ENCODE results near the gene KRT7. TPM values are rescaled to one million over a fixed set of nuclear protein-coding genes. Genes with fewer than 3 reads are reported as not detected.
"Not testable (repeated sequence)": the region's sequence is repeated elsewhere in the genome, so short reads cannot be mapped to it uniquely, and the experiment has no call there.

The KRT7 gene
- total RNA-seq, 1 donor from 2014 or later = 19.2 TPM

DNA sequence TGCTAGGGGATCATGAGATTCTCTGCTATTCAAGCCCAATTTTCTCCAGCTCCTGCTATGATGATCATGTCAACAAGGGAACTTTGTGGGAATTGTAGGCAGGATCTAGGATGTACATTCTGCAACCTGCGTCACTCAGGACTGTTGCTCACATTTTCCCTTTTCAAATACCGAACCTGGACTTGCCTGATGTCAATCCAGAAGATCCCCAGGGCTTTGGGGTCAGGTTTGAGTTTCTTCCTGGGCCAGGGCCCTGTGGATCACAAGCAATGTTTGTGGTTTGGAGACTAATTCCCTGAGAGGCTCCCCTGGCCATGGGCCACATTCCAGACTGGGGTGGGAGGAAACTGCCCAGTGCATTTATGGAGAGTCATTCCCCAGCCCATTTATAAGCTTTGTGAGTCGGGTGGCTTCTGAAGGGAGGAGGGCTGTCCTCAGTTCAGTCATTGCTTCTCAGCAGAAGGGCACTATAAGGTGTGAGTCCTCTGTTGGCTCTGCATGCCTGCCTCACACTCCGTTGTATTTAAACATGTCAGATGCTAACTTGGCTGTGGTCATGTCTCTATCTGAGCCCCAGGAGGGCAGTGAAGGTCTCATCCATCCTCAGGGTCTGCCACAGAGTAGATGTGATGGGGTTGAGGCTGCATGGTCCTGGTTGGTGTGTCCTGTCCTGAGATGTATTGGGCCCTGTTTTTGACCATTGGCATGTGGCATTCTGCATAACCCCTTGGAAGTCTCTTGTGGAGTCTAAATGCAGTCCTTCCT, 47.9 kb downstream of the KRT7 start:
- DNase-seq = peak; percentile 10

DNA sequence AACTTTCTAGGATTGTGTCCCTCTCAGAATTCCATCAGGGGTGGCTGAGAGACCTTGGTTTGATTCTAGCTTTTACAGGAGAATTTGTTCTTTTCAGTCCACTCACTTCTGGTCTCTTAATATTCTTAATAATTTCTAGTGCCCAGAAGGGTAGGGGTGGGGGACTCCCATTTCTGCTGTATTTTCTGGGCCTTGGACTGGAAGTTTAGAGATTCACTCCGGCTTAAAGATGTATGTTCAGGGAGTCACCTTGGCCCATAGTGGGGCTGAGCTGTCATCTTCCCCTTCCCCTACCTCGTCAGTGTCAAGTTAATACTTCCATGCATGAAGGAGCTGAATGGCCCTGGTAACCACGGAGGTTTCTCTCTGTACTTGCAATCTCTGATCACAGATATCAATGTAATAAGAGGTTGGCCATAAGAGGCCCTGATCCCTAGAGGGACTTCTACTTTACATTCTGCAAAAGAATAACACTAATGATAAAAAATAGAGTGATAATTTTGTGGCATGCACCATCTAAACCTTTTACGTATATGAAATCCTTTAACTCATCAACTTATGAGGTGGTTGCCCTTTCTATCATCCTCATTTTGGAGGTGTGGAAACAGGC, 51.6 kb downstream of the KRT7 start:
- no peak for DNase-seq

DNA sequence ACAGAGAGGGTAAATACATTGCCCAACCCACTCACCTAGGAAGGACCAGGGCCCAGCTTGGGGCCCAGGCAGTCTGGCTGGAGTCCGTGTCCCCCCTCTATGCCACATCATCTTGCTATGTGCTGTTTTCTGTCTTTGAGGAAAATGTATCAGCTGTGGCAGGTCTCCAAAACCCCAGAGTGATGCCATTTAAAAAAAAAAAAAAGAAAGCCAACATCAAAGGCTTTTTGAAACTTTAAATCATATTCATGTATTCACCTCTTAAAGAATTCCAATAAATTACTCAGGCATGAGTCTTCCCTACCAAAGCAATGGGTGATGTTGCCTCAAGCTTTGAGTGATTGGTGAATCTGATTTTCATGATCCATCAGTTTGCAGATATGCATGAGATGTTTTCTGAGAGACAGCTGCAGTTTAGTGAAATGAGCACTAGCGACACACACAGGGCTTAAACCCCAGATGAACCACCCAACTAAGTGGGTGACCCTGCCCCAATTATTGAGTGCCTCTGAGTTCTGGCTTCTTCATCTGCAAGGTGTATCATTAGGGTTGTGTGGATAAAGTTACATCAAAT, 52.2 kb downstream of the KRT7 start:
- no peak for DNase-seq

GRCh38 chr12:52285851-52286530, 52.9 kb downstream of the KRT7 start:
- no peak for DNase-seq

DNA sequence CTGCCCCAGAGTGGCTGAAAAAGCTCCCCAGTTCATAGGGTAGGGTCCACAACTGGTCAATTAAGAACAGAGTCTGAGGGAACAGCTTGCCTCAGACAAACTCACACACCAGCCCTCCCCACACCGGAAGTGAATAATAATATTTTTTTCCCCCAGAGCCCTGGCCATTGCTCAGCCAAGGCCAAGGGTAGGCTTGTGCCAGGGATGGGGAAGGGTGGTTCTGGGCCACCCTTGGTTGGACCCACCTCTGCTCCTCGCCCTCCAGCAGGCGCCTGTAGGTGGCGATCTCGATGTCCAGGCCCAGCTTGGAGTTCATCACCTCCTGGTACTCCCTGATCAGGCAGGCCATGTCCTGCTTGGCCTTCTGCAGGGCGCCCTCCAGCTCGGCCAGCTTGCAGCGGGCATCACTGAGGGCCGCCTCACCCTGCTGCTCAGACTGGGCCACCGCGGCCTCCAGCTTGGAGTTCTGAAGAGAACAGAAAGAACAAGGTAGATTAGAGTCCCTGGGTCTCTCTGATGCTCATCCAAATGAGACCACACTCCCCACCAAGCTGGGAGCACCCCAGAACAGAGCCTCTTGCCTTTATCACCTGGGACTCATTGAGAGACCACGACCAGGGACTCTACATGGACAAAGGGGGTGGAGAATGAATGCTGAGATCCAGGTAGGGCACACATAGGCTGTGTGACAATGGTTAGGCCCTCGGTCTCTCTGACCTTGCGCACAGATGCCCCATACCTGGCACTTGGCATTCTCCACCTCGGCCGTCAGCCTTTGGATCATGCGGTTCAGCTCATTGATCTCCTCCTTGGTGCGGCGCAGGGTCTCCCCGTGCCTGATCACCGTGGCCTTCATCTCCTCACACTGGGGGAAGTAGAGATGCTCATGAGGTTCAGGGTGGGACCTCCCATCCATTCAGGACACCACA, 54.1 kb downstream of the KRT7 start:
- not testable (repeated sequence) for DNase-seq

GRCh38 chr12:52287816-52288805, 55.1 kb downstream of the KRT7 start:
- DNase-seq = not testable (repeated sequence)

GRCh38 chr12:52290483-52291134, 57.6 kb downstream of the KRT7 start:
- not testable (repeated sequence) for DNase-seq

GRCh38 chr12:52291267-52291935, 58.4 kb downstream of the KRT7 start, which contains the start of gene KRT81:
Gene KRT81, minus strand, starts transcription at chr12:52291534. Its CDS starts 69 bp downstream, at chr12:52291465.
- DNase-seq = no peak

DNA sequence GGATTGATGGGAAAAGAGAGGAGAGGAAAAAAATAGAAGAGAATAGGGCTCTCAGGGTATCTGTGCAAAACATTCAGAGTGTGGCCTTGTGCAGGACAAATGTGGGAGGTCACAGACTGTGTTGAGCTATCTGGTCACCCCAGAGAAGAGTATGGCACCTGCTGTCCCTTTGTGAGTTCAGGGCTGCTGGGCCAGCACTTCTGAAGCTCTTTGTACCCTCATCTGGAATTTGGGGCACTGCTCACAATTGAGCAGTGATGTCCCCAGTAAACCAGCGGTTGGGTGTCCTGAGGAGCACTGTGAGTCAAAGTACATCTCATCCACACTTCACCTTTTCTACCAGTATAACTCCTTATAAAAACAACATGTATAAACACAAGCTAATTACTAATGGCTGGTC, 60.9 kb downstream of the KRT7 start:
- no peak for DNase-seq

- no peak for DNase-seq
These were observed 61.8 kb downstream of the KRT7 start for GRCh38 chr12:52294803-52295202.

- DNase-seq = no peak
These were observed 62.6 kb downstream of the KRT7 start for GRCh38 chr12:52295663-52296062.

- no peak for DNase-seq
These were observed 63.7 kb downstream of the KRT7 start for GRCh38 chr12:52296572-52297215.

Other genes with a start within 250 kb of the KRT7 start
- 35.0 and 49.2 TPM in 2 replicates for gene TAMALIN, start 226.3 kb upstream of the KRT7 start, total RNA-seq
- gene NR4A1, start 181.8 kb upstream of the KRT7 start, total RNA-seq = 0.70 and 3.1 TPM in 2 replicates
- gene ATG101, start 163.3 kb upstream of the KRT7 start, total RNA-seq = 55.1 and 79.6 TPM in 2 replicates
- gene SMIM41, start 153.5 kb upstream of the KRT7 start, total RNA-seq = not detected in 2 replicates
- 0.17 and 1.2 TPM in 2 replicates for gene KRT80, start 41.2 kb upstream of the KRT7 start, total RNA-seq
- not detected in 2 replicates for gene KRT86, start 41.4 kb downstream of the KRT7 start, total RNA-seq
- 0.05 TPM in 1 of 2 replicates, not detected in the other for gene KRT81, start 58.3 kb downstream of the KRT7 start, total RNA-seq
- not detected in 2 replicates for gene KRT83, start 88.2 kb downstream of the KRT7 start, total RNA-seq
- gene KRT85, start 134.2 kb downstream of the KRT7 start, total RNA-seq = not detected in 2 replicates
- gene KRT84, start 152.4 kb downstream of the KRT7 start, total RNA-seq = not detected in 2 replicates
- not detected in 2 replicates for gene KRT82, start 173.1 kb downstream of the KRT7 start, total RNA-seq
- not detected in 2 replicates for gene KRT75, start 201.1 kb downstream of the KRT7 start, total RNA-seq
- gene KRT6B, start 218.9 kb downstream of the KRT7 start, total RNA-seq = 0.05 and 0.34 TPM in 2 replicates
- gene KRT6C, start 240.6 kb downstream of the KRT7 start, total RNA-seq = not detected in 2 replicates